Activated T-cell treated with anti-CD3 and anti-CD28 coated beads for 48 hours (primary cell): ENCODE measurements around the gene MSRB3.
"Not testable (repeated sequence)": the region's sequence is repeated elsewhere in the genome, so short reads cannot be mapped to it uniquely, and the experiment has no call there.

Experiments
- DNase-seq: peaks from one replicate; pipeline ENCODE4 v3.0.0-alpha.2; 2020; ENCODE audit warnings: low read depth

MSRB3 gene

GRCh38 chr12:65292241-65292640, 13.8 kb downstream of the MSRB3 start:
- no peak for DNase-seq

- DNase-seq, result no peak
These were observed 15.3 kb downstream of the MSRB3 start for GRCh38 chr12:65293735-65294134.

- no peak for DNase-seq
These were observed 16.3 kb downstream of the MSRB3 start for GRCh38 chr12:65294641-65295262.

- DNase-seq, result no peak
These were observed 18.2 kb downstream of the MSRB3 start for GRCh38 chr12:65296508-65297265.

GRCh38 chr12:65300097-65300496, 21.6 kb downstream of the MSRB3 start:
- DNase-seq, result no peak

GRCh38 chr12:65300679-65301349, 22.3 kb downstream of the MSRB3 start:
- DNase-seq, result no peak

GRCh38 chr12:65302891-65303290, 24.4 kb downstream of the MSRB3 start:
- DNase-seq, result no peak

- DNase-seq, result no peak
These were observed 27.0 kb downstream of the MSRB3 start for GRCh38 chr12:65305346-65305950.

GRCh38 chr12:65306366-65307168, 28.1 kb downstream of the MSRB3 start:
- DNase-seq, result no peak

GRCh38 chr12:65307169-65307501, 28.7 kb downstream of the MSRB3 start:
- DNase-seq, result no peak

GRCh38 chr12:65308006-65308405, 29.5 kb downstream of the MSRB3 start:
- no peak for DNase-seq

- no peak for DNase-seq
These were observed 30.2 kb downstream of the MSRB3 start for GRCh38 chr12:65308601-65309071.

GRCh38 chr12:65311260-65311659, 32.8 kb downstream of the MSRB3 start:
- DNase-seq, result no peak

GRCh38 chr12:65313719-65314317, 35.3 kb downstream of the MSRB3 start:
- no peak for DNase-seq

- not testable (repeated sequence) for DNase-seq
These were observed 36.8 kb downstream of the MSRB3 start for GRCh38 chr12:65315238-65315637.

- DNase-seq, result no peak
These were observed 39.8 kb downstream of the MSRB3 start for GRCh38 chr12:65318186-65318685.

- DNase-seq, result no peak
These were observed 41.3 kb downstream of the MSRB3 start for GRCh38 chr12:65319688-65320200.

- no peak for DNase-seq
These were observed 44.6 kb downstream of the MSRB3 start for GRCh38 chr12:65323070-65323469.

- no peak for DNase-seq
These were observed 45.6 kb downstream of the MSRB3 start for GRCh38 chr12:65324056-65324455.

- no peak for DNase-seq
These were observed 46.1 kb downstream of the MSRB3 start for GRCh38 chr12:65324551-65324950.

- no peak for DNase-seq
These were observed 46.7 kb downstream of the MSRB3 start for GRCh38 chr12:65325183-65325582.
